GM19463 (cell line): Measurements from ENCODE around the gene HSPA2.
"Not testable (repeated sequence)": the region's sequence is repeated elsewhere in the genome, so short reads cannot be mapped to it uniquely, and the experiment has no call there.

Experiments
- ATAC-seq: cut with Tn5 transposase; IDR thresholded peaks from one replicate; pipeline ENCODE4 v1.9.1; 2021; ENCODE audit warnings: mild to moderate bottlenecking, moderate library complexity; ENCODE audit not compliant: unreplicated experiment

Gene HSPA2

GRCh38 chr14:64513271-64513670, 27.3 kb upstream of the HSPA2 start:
- ATAC-seq: no peak

- ATAC-seq: no peak
Observed at GRCh38 chr14:64515053-64515452, 25.5 kb upstream of the HSPA2 start.

- no peak for ATAC-seq
Observed at GRCh38 chr14:64516969-64517368, 23.6 kb upstream of the HSPA2 start.

GRCh38 chr14:64517667-64518066, 22.9 kb upstream of the HSPA2 start:
- ATAC-seq: not testable (repeated sequence)

GRCh38 chr14:64518229-64518628, 22.3 kb upstream of the HSPA2 start:
- no peak for ATAC-seq

- ATAC-seq: no peak
Observed at GRCh38 chr14:64520699-64521098, 19.8 kb upstream of the HSPA2 start.

- no peak for ATAC-seq
Observed at GRCh38 chr14:64522591-64523355, 17.8 kb upstream of the HSPA2 start.

- ATAC-seq: no peak
Observed at GRCh38 chr14:64525354-64525753, 15.2 kb upstream of the HSPA2 start.

- no peak for ATAC-seq
Observed at GRCh38 chr14:64531567-64531966, 9.0 kb upstream of the HSPA2 start.

GRCh38 chr14:64536488-64537245, 3.9 kb upstream of the HSPA2 start:
- no peak for ATAC-seq

GRCh38 chr14:64541261-64541971, 875 bp downstream of the HSPA2 start:
- ATAC-seq: no peak

GRCh38 chr14:64541972-64542835, 1.7 kb downstream of the HSPA2 start:
- ATAC-seq: no peak

- ATAC-seq: no peak
Observed at GRCh38 chr14:64542836-64543201, 2.3 kb downstream of the HSPA2 start.

GRCh38 chr14:64544607-64545312, 4.2 kb downstream of the HSPA2 start:
- ATAC-seq: no peak

- ATAC-seq: no peak
Observed at GRCh38 chr14:64549016-64549415, 8.5 kb downstream of the HSPA2 start.

- ATAC-seq: no peak
Observed at GRCh38 chr14:64549791-64550620, 9.5 kb downstream of the HSPA2 start, which contains the start of gene PPP1R36. Gene PPP1R36, plus strand, starts transcription at chr14:64549961. Its CDS starts 37 bp downstream, at chr14:64549998.

- no peak for ATAC-seq
Observed at GRCh38 chr14:64550621-64551333, 10.2 kb downstream of the HSPA2 start.

GRCh38 chr14:64554556-64554955, 14.0 kb downstream of the HSPA2 start:
- no peak for ATAC-seq

GRCh38 chr14:64556526-64556925, 16.0 kb downstream of the HSPA2 start:
- no peak for ATAC-seq
